ENCODE results near the gene NADSYN1. TPM values are rescaled to one million over a fixed set of nuclear protein-coding genes. Genes with fewer than 3 reads are reported as not detected.
"Not testable (repeated sequence)": the region's sequence is repeated elsewhere in the genome, so short reads cannot be mapped to it uniquely, and the experiment has no call there.

The NADSYN1 gene
- total RNA-seq = 48.0 TPM
- long read RNA-seq, transcript NADSYN1-201 (21 exons, 2,773 nt) = major isoform, 64 of 109 reads
- long read RNA-seq, partial matches to known transcripts = 20 of 109 reads
- long read RNA-seq, other reads (novel, unspliced or antisense) = 21 of 109 reads

GRCh38 chr11:71453037-71453917 is at the start of gene NADSYN1:
TSS of gene NADSYN1 (plus strand) at chr11:71453203. CDS start at chr11:71453297, 94 bp downstream.
- peak; percentile 99 for DNase-seq (ENCODE audit: low spot score)

- no peak for DNase-seq (ENCODE audit: low spot score)
Observed at GRCh38 chr11:71404209-71404608, 48.8 kb upstream of the NADSYN1 start.

GRCh38 chr11:71406681-71407080 is 46.3 kb upstream of the NADSYN1 start:
- DNase-seq (ENCODE audit: low spot score) = no peak

GRCh38 chr11:71407356-71407755 is 45.6 kb upstream of the NADSYN1 start:
- no peak for DNase-seq (ENCODE audit: low spot score)

- no peak for DNase-seq (ENCODE audit: low spot score)
Observed at GRCh38 chr11:71408826-71409225, 44.2 kb upstream of the NADSYN1 start.

GRCh38 chr11:71410363-71410966 is 42.5 kb upstream of the NADSYN1 start:
- DNase-seq (ENCODE audit: low spot score) = no peak

GRCh38 chr11:71414645-71415044 is 38.4 kb upstream of the NADSYN1 start:
- no peak for DNase-seq (ENCODE audit: low spot score)

GRCh38 chr11:71418643-71419042 is 34.4 kb upstream of the NADSYN1 start:
- no peak for DNase-seq (ENCODE audit: low spot score)

- DNase-seq (ENCODE audit: low spot score) = no peak
Observed at GRCh38 chr11:71420455-71421241, 32.4 kb upstream of the NADSYN1 start.

GRCh38 chr11:71421392-71421950 is 31.5 kb upstream of the NADSYN1 start:
- DNase-seq (ENCODE audit: low spot score) = no peak

GRCh38 chr11:71422318-71422717 is 30.7 kb upstream of the NADSYN1 start:
- not testable (repeated sequence) for DNase-seq (ENCODE audit: low spot score)

GRCh38 chr11:71423181-71423790 is 29.7 kb upstream of the NADSYN1 start:
- no peak for DNase-seq (ENCODE audit: low spot score)

GRCh38 chr11:71425409-71425808 is 27.6 kb upstream of the NADSYN1 start:
- no peak for DNase-seq (ENCODE audit: low spot score)

- peak; percentile 28 for DNase-seq (ENCODE audit: low spot score)
Observed at GRCh38 chr11:71425860-71426259, 27.1 kb upstream of the NADSYN1 start.

- DNase-seq (ENCODE audit: low spot score) = no peak
Observed at GRCh38 chr11:71426413-71426812, 26.6 kb upstream of the NADSYN1 start.

- DNase-seq (ENCODE audit: low spot score) = peak; percentile 86
Observed at GRCh38 chr11:71428861-71429435, 24.1 kb upstream of the NADSYN1 start.

GRCh38 chr11:71429701-71430100 is 23.3 kb upstream of the NADSYN1 start:
- DNase-seq (ENCODE audit: low spot score) = peak; percentile 68

- peak; percentile 74 for DNase-seq (ENCODE audit: low spot score)
Observed at GRCh38 chr11:71430166-71430565, 22.8 kb upstream of the NADSYN1 start.

- DNase-seq (ENCODE audit: low spot score) = peak; percentile 37
Observed at GRCh38 chr11:71431271-71431670, 21.7 kb upstream of the NADSYN1 start.

All from mesenteric fat pad (tissue), 1 donor.